ENCODE data around the gene TULP1. TPM values are rescaled to one million over a fixed set of nuclear protein-coding genes. Genes with fewer than 3 reads are reported as not detected.

Gene TULP1
- total and polyA plus RNA-seq, 2 experiments from 2014 or later, result not detected

- in situ Hi-C loops (cut with MboI), result no loop called here
- Histone ChIP-seq H3K9me2 (ENCODE audit: insufficient read depth) (no peaks in the 10 kb centered on the region), H3K36me3 (ENCODE audit: low read depth) (no peaks in the 10 kb centered on the region), H3K79me2 (ENCODE audit: insufficient read depth) (0 out of 2 replicates have a peak, but pooled peaks cover 9% of the 10 kb centered on the region), H3K27me3 (replicated peaks; ENCODE audit: insufficient read depth) (no peaks in the 10 kb centered on the region), H2AFZ (peak overlapping the region; percentile 84), H4K20me1 (ENCODE audit: insufficient read depth) (no peaks in the 10 kb centered on the region), H3K4me3 (peak overlapping the region; percentile 86), H3F3A (ENCODE audit: insufficient read depth) (peaks cover 11% of the 10 kb centered on the region; the same call in 1 of the 2 replicates), H3K4me1 (ENCODE audit: insufficient read depth) (peaks cover 18% of the 10 kb centered on the region), H3K9me3 (ENCODE audit: low read depth) (no peaks in the 10 kb centered on the region), H3K27ac (no peak overlapping the region), H3K9ac (peak overlapping the region; percentile 29; the same call in 1 of the 2 replicates), H3K4me2 (ENCODE audit: unreplicated experiment) (peak overlapping the region; percentile 68)
- TF ChIP-seq EZH2phosphoT487 (IDR thresholded peaks at IDR 0.05; ENCODE audit: insufficient read depth, low read depth), result no peak
- TF ChIP-seq EZH2 (IDR thresholded peaks at IDR 0.05; ENCODE audit: insufficient read depth, poor library complexity, severe bottlenecking), result no peak
- DNase-seq, result no peak
- WGBS, 2 experiments (ENCODE audit: low coverage in 1 of 2, low lambda C conversion rate in 2 of 2, missing lambda C conversion rate in 2 of 2), result 10 to 15% methylated on average over 12 to 18 of the region's 20 CpGs
Measured at GRCh38 chr6:35451354-35452182, 61.1 kb downstream of the TULP1 start.

- Histone ChIP-seq H4K20me1 (ENCODE audit: insufficient read depth) (no peaks in the 10 kb centered on the region), H3K36me3 (ENCODE audit: low read depth) (no peaks in the 10 kb centered on the region), H3K9me3 (ENCODE audit: low read depth) (no peaks in the 10 kb centered on the region), H3F3A (ENCODE audit: insufficient read depth) (peaks cover 11% of the 10 kb centered on the region; the same call in 1 of the 2 replicates), H3K79me2 (ENCODE audit: insufficient read depth) (0 out of 2 replicates have a peak, but pooled peaks cover 8% of the 10 kb centered on the region), H3K9ac (no peak overlapping the region), H3K4me1 (ENCODE audit: insufficient read depth) (peaks cover 15% of the 10 kb centered on the region), H3K27ac (no peak overlapping the region), H3K27me3 (replicated peaks; ENCODE audit: insufficient read depth) (no peaks in the 10 kb centered on the region), H3K4me2 (ENCODE audit: unreplicated experiment) (no peak overlapping the region), H3K9me2 (ENCODE audit: insufficient read depth) (no peaks in the 10 kb centered on the region), H3K4me3 (no peak overlapping the region), H2AFZ (no peak overlapping the region)
- TF ChIP-seq EZH2 (IDR thresholded peaks at IDR 0.05; ENCODE audit: insufficient read depth, poor library complexity, severe bottlenecking), result no peak
- no peak for TF ChIP-seq EZH2phosphoT487 (IDR thresholded peaks at IDR 0.05; ENCODE audit: insufficient read depth, low read depth)
- peak; percentile 88 for DNase-seq
- WGBS, 2 experiments (ENCODE audit: low coverage in 1 of 2, low lambda C conversion rate in 2 of 2, missing lambda C conversion rate in 2 of 2), result 24 to 25% methylated on average over 14 of the region's 14 CpGs
- in situ Hi-C loops (cut with MboI), result loop anchor here (5.0 kb wide), 1 partner anchor 107 kb away; the partner anchor contains the start of gene PPARD
Measured at GRCh38 chr6:35449287-35449881, 63.3 kb downstream of the TULP1 start.

GRCh38 chr6:35448191-35448590 lies 64.5 kb downstream of the TULP1 start:
- H3K9ac ChIP-seq, result no peak overlapping the region
- H3K27me3 ChIP-seq (replicated peaks; ENCODE audit: insufficient read depth), result no peaks in the 10 kb centered on the region
- H3K27ac ChIP-seq, result no peak overlapping the region
- H3F3A ChIP-seq (ENCODE audit: insufficient read depth), result peaks cover 4% of the 10 kb centered on the region; the same call in 1 of the 2 replicates
- H3K36me3 ChIP-seq (ENCODE audit: low read depth), result no peaks in the 10 kb centered on the region
- H4K20me1 ChIP-seq (ENCODE audit: insufficient read depth), result no peaks in the 10 kb centered on the region
- no peak overlapping the region for H3K4me3 ChIP-seq
- H2AFZ ChIP-seq, result no peak overlapping the region
- 68 to 74% methylated on average over 7 of the region's 7 CpGs for WGBS, 2 experiments (ENCODE audit: low coverage in 1 of 2, low lambda C conversion rate in 2 of 2, missing lambda C conversion rate in 2 of 2)
- DNase-seq, result no peak
- TF ChIP-seq EZH2phosphoT487 (IDR thresholded peaks at IDR 0.05; ENCODE audit: insufficient read depth, low read depth), result no peak
- TF ChIP-seq EZH2 (IDR thresholded peaks at IDR 0.05; ENCODE audit: insufficient read depth, poor library complexity, severe bottlenecking), result no peak
- peaks cover 3% of the 10 kb centered on the region for H3K4me1 ChIP-seq (ENCODE audit: insufficient read depth)
- H3K9me2 ChIP-seq (ENCODE audit: insufficient read depth), result no peaks in the 10 kb centered on the region
- H3K4me2 ChIP-seq (ENCODE audit: unreplicated experiment), result no peak overlapping the region
- H3K9me3 ChIP-seq (ENCODE audit: low read depth), result no peaks in the 10 kb centered on the region
- in situ Hi-C loops (cut with MboI), result loop anchor here (5.0 kb wide), 1 partner anchor 106 kb away; the partner anchor contains the start of gene PPARD
- H3K79me2 ChIP-seq (ENCODE audit: insufficient read depth), result 0 out of 2 replicates have a peak, but pooled peaks cover under 1% of the 10 kb centered on the region

Small RNA genes lying within 50 kb of the gene (microRNA-seq; reads per million reads assigned to microRNA genes)
- 1.5 reads per million for gene MIR7111 (ENCODE audit: borderline number of aligned reads)

Small RNA genes lying within 50 kb of the gene (small RNA-seq; reads per million reads assigned to genes)
- not detected for gene MIR7111 (ENCODE audit: low read depth, low replicate concordance)

Other genes with a start within 250 kb of the TULP1 start
- gene DEF6, start 215.1 kb downstream of the TULP1 start, total RNA-seq (2014; rRNA removed; shearing (Covaris generic)), result 2.6 and 4.9 TPM in 2 replicates
- gene DEF6, start 215.1 kb downstream of the TULP1 start, polyA plus RNA-seq (2016; fragmentation: Nextera tagmentation; extraction: Ambion mirVana), result 1.3 and 1.7 TPM in 2 replicates
- gene PPARD, start 170.3 kb downstream of the TULP1 start, total RNA-seq (2014; rRNA removed; shearing (Covaris generic)), result 13.3 and 15.9 TPM in 2 replicates
- gene PPARD, start 170.3 kb downstream of the TULP1 start, polyA plus RNA-seq (2016; fragmentation: Nextera tagmentation; extraction: Ambion mirVana), result 21.7 and 22.3 TPM in 2 replicates
- 9.7 and 14.7 TPM in 2 replicates for gene FANCE, start 60.6 kb downstream of the TULP1 start, total RNA-seq (2014; rRNA removed; shearing (Covaris generic))
- gene FANCE, start 60.6 kb downstream of the TULP1 start, polyA plus RNA-seq (2016; fragmentation: Nextera tagmentation; extraction: Ambion mirVana), result 3.7 and 4.3 TPM in 2 replicates
- gene RPL10A, start 44.5 kb downstream of the TULP1 start, total RNA-seq (2014; rRNA removed; shearing (Covaris generic)), result 852 and 915 TPM in 2 replicates
- gene RPL10A, start 44.5 kb downstream of the TULP1 start, polyA plus RNA-seq (2016; fragmentation: Nextera tagmentation; extraction: Ambion mirVana), result 346 and 366 TPM in 2 replicates
- gene TEAD3, start 15.8 kb downstream of the TULP1 start, total RNA-seq (2014; rRNA removed; shearing (Covaris generic)), result 10.5 and 12.0 TPM in 2 replicates
- gene TEAD3, start 15.8 kb downstream of the TULP1 start, polyA plus RNA-seq (2016; fragmentation: Nextera tagmentation; extraction: Ambion mirVana), result 6.9 TPM in 2 replicates
- 1.9 and 3.6 TPM in 2 replicates for gene FKBP5, start 176.0 kb upstream of the TULP1 start, total RNA-seq (2014; rRNA removed; shearing (Covaris generic))
- gene FKBP5, start 176.0 kb upstream of the TULP1 start, polyA plus RNA-seq (2016; fragmentation: Nextera tagmentation; extraction: Ambion mirVana), result 6.3 and 6.9 TPM in 2 replicates
- gene ARMC12, start 224.1 kb upstream of the TULP1 start, total RNA-seq (2014; rRNA removed; shearing (Covaris generic)), result not detected in 2 replicates
- 0.15 and 0.26 TPM in 2 replicates for gene ARMC12, start 224.1 kb upstream of the TULP1 start, polyA plus RNA-seq (2016; fragmentation: Nextera tagmentation; extraction: Ambion mirVana)